Neuronal stem cell (in vitro differentiated cells): Measurements from ENCODE around the gene TBXA2R.

Experiments used
- DNase-seq: peaks from one replicate; pipeline ENCODE4 v3.0.0-alpha.2; 2013; ENCODE audit warnings: low spot score
- H2AFZ ChIP-seq: one replicate; pipeline ENCODE4 v1.6.1; 2013; ENCODE audit warnings: mild to moderate bottlenecking, low read length, inconsistent platforms
- H2AK5ac ChIP-seq: 2 replicates; pipeline ENCODE4 v1.6.1; 2013; ENCODE audit warnings: low read depth, mild to moderate bottlenecking, inconsistent platforms, low read length, moderate library complexity, mixed read lengths
- H2BK120ac ChIP-seq: 2 replicates; pipeline ENCODE4 v1.6.1; 2013; ENCODE audit warnings: low read depth, mild to moderate bottlenecking, inconsistent platforms, low read length, moderate library complexity, mixed read lengths
- H2BK12ac ChIP-seq: one replicate; pipeline ENCODE4 v1.6.1; 2013; ENCODE audit warnings: low read length, inconsistent platforms
- H2BK15ac ChIP-seq: 2 replicates; pipeline ENCODE4 v1.6.1; 2013; ENCODE audit warnings: mild to moderate bottlenecking, low read length, inconsistent platforms, mixed read lengths
- H2BK5ac ChIP-seq: one replicate; pipeline ENCODE4 v1.6.1; 2013; ENCODE audit warnings: inconsistent platforms, mild to moderate bottlenecking, low read length, moderate library complexity
- H3K14ac ChIP-seq: one replicate; pipeline ENCODE4 v1.6.1; 2013; ENCODE audit warnings: low read length, inconsistent platforms
- H3K18ac ChIP-seq: 2 replicates; pipeline ENCODE4 v1.6.1; 2013; ENCODE audit warnings: low read length, inconsistent platforms
- H3K23ac ChIP-seq: 2 replicates; pipeline ENCODE4 v1.6.1; 2013; ENCODE audit warnings: low read depth, mild to moderate bottlenecking, mixed read lengths, low read length, inconsistent platforms; ENCODE audit not compliant: poor library complexity
- H3K27ac ChIP-seq: replicated peaks from 3 replicates; pipeline ENCODE4 v1.5.1; 2013; ENCODE audit warnings: low read length, inconsistent platforms
- H3K27me3 ChIP-seq, 3 experiments: 2 replicates each; pipeline ENCODE4 v1.6.1; 2013; ENCODE audit warnings: low read length in 3 of 3, mild to moderate bottlenecking in 2 of 3, inconsistent platforms in 1 of 3, low read depth in 1 of 3, mixed read lengths in 1 of 3, moderate library complexity in 1 of 3; ENCODE audit not compliant: control insufficient read depth in 3 of 3, insufficient read depth in 3 of 3
- H3K36me3 ChIP-seq, 2 donors: replicated peaks in 1 of 2; 2 replicates each; pipeline ENCODE4 v1.6.1; 2013; ENCODE audit warnings: low read length in 2 of 2; ENCODE audit not compliant: control insufficient read depth in 2 of 2, insufficient read depth in 2 of 2
- H3K4ac ChIP-seq: 2 replicates; pipeline ENCODE4 v1.6.1; 2013; ENCODE audit warnings: inconsistent platforms, mild to moderate bottlenecking, low read length, moderate library complexity
- H3K4me1 ChIP-seq, 2 donors: 1 replicate in 1 of 2; 2 replicates in 1 of 2; pipeline ENCODE4 v1.6.1; 2013; ENCODE audit warnings: low read length in 2 of 2, low read depth in 1 of 2; ENCODE audit not compliant: control insufficient read depth in 2 of 2, insufficient read depth in 1 of 2
- H3K4me2 ChIP-seq: one replicate; pipeline ENCODE4 v1.6.1; 2013; ENCODE audit warnings: mild to moderate bottlenecking, low read length, inconsistent platforms; ENCODE audit not compliant: insufficient read depth, poor library complexity, severe bottlenecking
- H3K4me3 ChIP-seq, 2 donors: 2 replicates each; pipeline ENCODE4 v1.5.1; 2013; ENCODE audit warnings: low read length in 2 of 2, mild to moderate bottlenecking in 2 of 2, inconsistent platforms in 1 of 2, moderate library complexity in 1 of 2
- H3K79me1 ChIP-seq: one replicate; pipeline ENCODE4 v1.6.1; 2013; ENCODE audit warnings: low read depth, mild to moderate bottlenecking, inconsistent platforms, low read length, moderate library complexity
- H3K9ac ChIP-seq: one replicate; pipeline ENCODE4 v1.6.1; 2013; ENCODE audit warnings: mild to moderate bottlenecking, low read depth, low read length, inconsistent platforms; ENCODE audit not compliant: poor library complexity
- H3K9me3 ChIP-seq, 2 donors: replicated peaks in 1 of 2; 2 replicates each; pipeline versions ENCODE3 to v1.6.1; 2013; ENCODE audit warnings: low read length in 2 of 2, mild to moderate bottlenecking in 2 of 2, inconsistent platforms in 1 of 2, low read depth in 1 of 2, mixed read lengths in 1 of 2, moderate library complexity in 1 of 2; ENCODE audit not compliant: control insufficient read depth in 2 of 2, insufficient read depth in 1 of 2
- H4K8ac ChIP-seq: one replicate; pipeline ENCODE4 v1.6.1; 2013; ENCODE audit warnings: low read depth, mild to moderate bottlenecking, inconsistent platforms, low read length, moderate library complexity
- H4K91ac ChIP-seq: one replicate; pipeline ENCODE4 v1.6.1; 2013; ENCODE audit warnings: low read length, low read depth, mild to moderate bottlenecking, inconsistent platforms; ENCODE audit not compliant: poor library complexity
- WGBS, 2 donors: extraction: QIAGEN DNeasy Blood & Tissue Kit; methylation state at CpG; one replicate each; pipeline ENCODE4 v1.1.7; 2013; ENCODE audit warnings: missing lambda C conversion rate in 2 of 2, mixed read lengths in 1 of 2; ENCODE audit not compliant: insufficient read length in 2 of 2, insufficient replicate concordance in 1 of 2; ENCODE audit errors: extremely low coverage in 2 of 2; 5-methylcytosine and 5-hydroxymethylcytosine counted together

Gene TBXA2R

GRCh38 chr19:3550947-3551791, 55.5 kb downstream of the TBXA2R start:
- no peak overlapping the region for H3K4me3 ChIP-seq
- H4K91ac ChIP-seq, result no peak overlapping the region
- no peaks in the 10 kb centered on the region for H3K27me3 ChIP-seq
- peaks cover 14% of the 10 kb centered on the region for H3K79me1 ChIP-seq
- no peak overlapping the region for H3K4me2 ChIP-seq
- H3K27ac ChIP-seq, result no peak overlapping the region
- no peak overlapping the region for H2BK120ac ChIP-seq
- no peak overlapping the region for H2BK15ac ChIP-seq
- no peak overlapping the region for H3K4ac ChIP-seq
- H2AFZ ChIP-seq, result no peak overlapping the region
- no peak overlapping the region for H3K18ac ChIP-seq
- H3K14ac ChIP-seq, result no peak overlapping the region
- H3K9me3 ChIP-seq, result no peaks in the 10 kb centered on the region
- WGBS, 2 donors, result no CpG with 5 or more reads among the region's 34 CpGs
- H2AK5ac ChIP-seq, result no peak overlapping the region
- peaks cover 8 to 19% of the 10 kb centered on the region in 2 donors for H3K36me3 ChIP-seq
- H4K8ac ChIP-seq, result no peak overlapping the region
- peaks cover 0 to 3% of the 10 kb centered on the region in 2 donors for H3K4me1 ChIP-seq
- no peak for DNase-seq
- no peak overlapping the region for H2BK12ac ChIP-seq
- no peak overlapping the region for H2BK5ac ChIP-seq
- H3K23ac ChIP-seq, result no peak overlapping the region
- H3K9ac ChIP-seq, result peak overlapping the region; percentile 60

- H3K4ac ChIP-seq, result no peak overlapping the region
Observed at GRCh38 chr19:3549816-3550215, 56.9 kb downstream of the TBXA2R start.

GRCh38 chr19:3548606-3549005, 58.1 kb downstream of the TBXA2R start:
- Histone ChIP-seq H2AK5ac (no peak overlapping the region), H4K8ac (no peak overlapping the region), H3K4me3 (no peak overlapping the region), H3K4me1 (peaks cover 0 to 3% of the 10 kb centered on the region in 2 donors), H3K79me1 (peaks cover 16% of the 10 kb centered on the region), H3K14ac (no peak overlapping the region), H2BK5ac (no peak overlapping the region), H2AFZ (no peak overlapping the region), H3K27me3 (no peaks in the 10 kb centered on the region), H3K4ac (no peak overlapping the region), H3K4me2 (no peak overlapping the region), H2BK15ac (no peak overlapping the region), H3K9me3 (no peaks in the 10 kb centered on the region), H3K27ac (no peak overlapping the region), H3K18ac (no peak overlapping the region), H3K36me3 (peaks cover 18 to 27% of the 10 kb centered on the region in 2 donors), H2BK120ac (no peak overlapping the region), H3K9ac (no peak overlapping the region), H2BK12ac (no peak overlapping the region), H4K91ac (no peak overlapping the region), H3K23ac (no peak overlapping the region)
- DNase-seq, result no peak
- WGBS, 2 donors, result no CpG with 5 or more reads among the region's 14 CpGs

More at GRCh38 chr19:3549816-3550215, 56.9 kb downstream of the TBXA2R start:
- Histone ChIP-seq H4K8ac (no peak overlapping the region), H3K27me3 (no peaks in the 10 kb centered on the region), H2BK5ac (no peak overlapping the region), H3K79me1 (peaks cover 14% of the 10 kb centered on the region), H3K9me3 (no peaks in the 10 kb centered on the region), H3K18ac (no peak overlapping the region), H3K4me2 (no peak overlapping the region), H3K14ac (no peak overlapping the region), H3K9ac (no peak overlapping the region), H3K4me1 (peaks cover 2 to 3% of the 10 kb centered on the region in 2 donors), H2BK15ac (no peak overlapping the region), H3K23ac (no peak overlapping the region), H2AFZ (no peak overlapping the region), H3K27ac (no peak overlapping the region), H4K91ac (no peak overlapping the region), H3K36me3 (peaks cover 16 to 27% of the 10 kb centered on the region in 2 donors), H2BK12ac (no peak overlapping the region), H2AK5ac (no peak overlapping the region), H2BK120ac (no peak overlapping the region), H3K4me3 (no peak overlapping the region)
- DNase-seq, result no peak
- WGBS, 2 donors, result no CpG with 5 or more reads among the region's 10 CpGs

GRCh38 chr19:3547767-3548282, 58.9 kb downstream of the TBXA2R start:
- Histone ChIP-seq H3K4me3 (peak overlapping the region in 1 of 2 donors; percentile 56), H4K91ac (no peak overlapping the region), H2BK15ac (no peak overlapping the region), H3K36me3 (peaks cover 18 to 27% of the 10 kb centered on the region in 2 donors), H3K18ac (no peak overlapping the region), H2BK5ac (no peak overlapping the region), H3K4me1 (peaks cover 0 to 3% of the 10 kb centered on the region in 2 donors), H2BK120ac (no peak overlapping the region), H2AFZ (no peak overlapping the region), H4K8ac (no peak overlapping the region), H3K9ac (peak overlapping the region; percentile 70), H3K79me1 (peaks cover 16% of the 10 kb centered on the region), H3K27me3 (no peaks in the 10 kb centered on the region), H2BK12ac (peak overlapping the region; percentile 73), H2AK5ac (no peak overlapping the region), H3K4ac (no peak overlapping the region), H3K9me3 (no peaks in the 10 kb centered on the region), H3K14ac (no peak overlapping the region), H3K27ac (no peak overlapping the region), H3K4me2 (no peak overlapping the region), H3K23ac (peak overlapping the region; percentile 55)
- DNase-seq, result no peak
- WGBS, 2 donors, result no CpG with 5 or more reads among the region's 36 CpGs
